OCI-LY7 (cell line): ENCODE data around the gene DCLRE1B. TPM values are rescaled to one million over a fixed set of nuclear protein-coding genes. Genes with fewer than 3 reads are reported as not detected.
A peak's percentile ranks its signal among the peaks of the same experiment; 100 is the strongest.

Experiments used
- BruUV-seq: library from RNA; stranded (reverse); fragments of 400-500 nt; replicated peaks from 2 replicates; lab custom pipeline; 2021; lab: Mats Ljungman, UMichigan
- CTCF ChIA-PET: fragments of 300-600 bp; sonication (Branson Sonifier 250); formaldehyde crosslinking; loops from one replicate; lab custom pipeline; 2022; ENCODE audit warnings: antibody characterized with exemption; ENCODE audit not compliant: unreplicated experiment; lab: Charles Lee
- POLR2A ChIA-PET: fragments of 300-600 bp; sonication (Branson Sonifier 250); formaldehyde crosslinking; loops from one replicate; lab custom pipeline; 2022; ENCODE audit warnings: antibody characterized with exemption; lab: Charles Lee
- DNase-seq: peaks from one replicate; pipeline ENCODE4 v3.0.0-alpha.2; 2015; ENCODE audit warnings: low spot score
- H2AFZ ChIP-seq: fragments of 200-600 bp; sonication (generic), shearing (Covaris generic); 2 replicates; pipeline ENCODE4 v1.6.1; 2014; ENCODE audit warnings: mild to moderate bottlenecking, antibody characterized with exemption, low read length, moderate library complexity
- H3K27ac ChIP-seq: fragments of 200-600 bp; sonication (generic); 2 replicates; pipeline ENCODE4 v1.5.1; 2014; ENCODE audit warnings: mixed run types, low read depth, mild to moderate bottlenecking, moderate library complexity, low read length, inconsistent platforms; ENCODE audit not compliant: poor library complexity, severe bottlenecking
- H3K36me3 ChIP-seq: fragments of 200-600 bp; sonication (generic); 2 replicates; pipeline ENCODE4 v1.6.1; 2014; ENCODE audit warnings: mild to moderate bottlenecking, antibody characterized with exemption, low read length, moderate library complexity, mixed read lengths; ENCODE audit not compliant: insufficient read depth
- H3K4me1 ChIP-seq: fragments of 200-600 bp; sonication (generic); 2 replicates; pipeline ENCODE4 v1.5.1; 2014; ENCODE audit warnings: mild to moderate bottlenecking, low read length; ENCODE audit not compliant: insufficient read depth, poor library complexity, severe bottlenecking
- H3K4me2 ChIP-seq: fragments of 200-600 bp; sonication (generic); 2 replicates; pipeline ENCODE4 v1.6.1; 2014; ENCODE audit warnings: mild to moderate bottlenecking, low read length
- H3K4me3 ChIP-seq: fragments of 200-600 bp; sonication (generic); 2 replicates; pipeline ENCODE4 v1.5.1; 2014; ENCODE audit warnings: mild to moderate bottlenecking, low read depth, low read length; ENCODE audit not compliant: poor library complexity, severe bottlenecking
- H3K79me2 ChIP-seq: fragments of 200-600 bp; sonication (generic); 2 replicates; pipeline ENCODE4 v1.6.1; 2016; ENCODE audit warnings: low read depth, mild to moderate bottlenecking, low read length, moderate library complexity, mixed read lengths; ENCODE audit not compliant: insufficient read depth
- H3K9me2 ChIP-seq: fragments of 200-600 bp; sonication (generic); 2 replicates; pipeline ENCODE4 v1.6.1; 2016; ENCODE audit warnings: mild to moderate bottlenecking, low read length, mixed read lengths; ENCODE audit not compliant: insufficient read depth
- H3K9me3 ChIP-seq: fragments of 200-600 bp; sonication (generic); 2 replicates; pipeline ENCODE4 v1.6.1; 2014; ENCODE audit warnings: mild to moderate bottlenecking, mixed run types, low read length, mixed read lengths
- H4K20me1 ChIP-seq: fragments of 200-600 bp; sonication (generic); 2 replicates; pipeline ENCODE4 v1.6.1; 2014; ENCODE audit warnings: mild to moderate bottlenecking, antibody characterized with exemption, low read length, moderate library complexity, mixed read lengths; ENCODE audit not compliant: insufficient read depth
- CTCF ChIP-seq: fragments of 200-600 bp; sonication (generic); conservative IDR thresholded peaks from 2 replicates; pipeline ENCODE4 v1.5.1; 2014; ENCODE audit warnings: mild to moderate bottlenecking, antibody characterized with exemption, low read length, moderate library complexity, mixed read lengths
- EZH2phosphoT487 ChIP-seq: fragments of 200-600 bp; sonication (generic); IDR thresholded peaks from 2 replicates; pipeline ENCODE4 v1.6.1; 2018; ENCODE audit warnings: low read depth, borderline replicate concordance, mild to moderate bottlenecking, mixed run types, antibody characterized with exemption, low read length, moderate library complexity, mixed read lengths
- intact Hi-C: fragments of 100-400 bp; cut with micrococcal nuclease; formaldehyde crosslinking; loops from one replicate; pipeline ENCODE4 v1.10.0; 2022; ENCODE audit not compliant: unreplicated experiment
- total RNA-seq, 2 experiments: library from RNA; depleted of rRNA in 1 of 2; stranded (reverse); fragments of >200 nt in 1 of 2; shearing (Covaris generic) in 1 of 2; gene quantifications; 2 replicates each; pipeline ENCODE4 v1.2.3, GENCODE V29; 2014 to 2022

The DCLRE1B gene
- total RNA-seq, 2 experiments from 2014 or later = 17.3 to 20.8 TPM

- no TSS peak for BruUV-seq
Observed at GRCh38 chr1:113930499-113931161, 25.5 kb downstream of the DCLRE1B start.

GRCh38 chr1:113931451-113931851, 26.3 kb downstream of the DCLRE1B start:
- Histone ChIP-seq H3K4me1 (peaks cover 53% of the 10 kb centered on the region), H3K4me2 (peak overlapping the region; percentile 93), H3K9me2 (no peaks in the 10 kb centered on the region), H4K20me1 (peaks cover 27% of the 10 kb centered on the region), H2AFZ (no peak overlapping the region), H3K36me3 (peaks cover 16% of the 10 kb centered on the region), H3K27ac (peak overlapping the region; percentile 75), H3K4me3 (peak overlapping the region; percentile 96), H3K9me3 (no peaks in the 10 kb centered on the region; the same call in 1 of the 2 replicates), H3K79me2 (peaks cover 68% of the 10 kb centered on the region)
- TF ChIP-seq EZH2phosphoT487 (no peak), CTCF (no peak)
- BruUV-seq = TSS peak; percentile 57
- intact Hi-C loops = no loop called here
- DNase-seq = no peak
- ChIA-PET CTCF (no interaction called here), POLR2A (interaction anchor here (0.5 to 5.0 kb wide), 16 partner anchors 8 to 968 kb away, joined by 3 to 68 read pairs (median 6); partner anchors contain the start of genes AP4B1, DCLRE1B and RSBN1)

More at GRCh38 chr1:113930499-113931161, 25.5 kb downstream of the DCLRE1B start:
- no peak overlapping the region for H2AFZ ChIP-seq
- peak overlapping the region; percentile 75 for H3K27ac ChIP-seq
- peak overlapping the region; percentile 96 for H3K4me3 ChIP-seq
- peaks cover 59% of the 10 kb centered on the region for H3K79me2 ChIP-seq
- POLR2A ChIA-PET = interaction anchor here (0.7 to 5.0 kb wide), 17 partner anchors 9 to 951 kb away, joined by 3 to 68 read pairs (median 5); partner anchors contain the start of genes AP4B1, DCLRE1B and RSBN1
- peaks cover 16% of the 10 kb centered on the region for H3K36me3 ChIP-seq
- peaks cover 52% of the 10 kb centered on the region for H3K4me1 ChIP-seq
- DNase-seq = peak; percentile 45
- no peaks in the 10 kb centered on the region; the same call in 1 of the 2 replicates for H3K9me3 ChIP-seq
- no peak for TF ChIP-seq EZH2phosphoT487
- no peak for TF ChIP-seq CTCF
- peaks cover 20% of the 10 kb centered on the region for H4K20me1 ChIP-seq
- H3K9me2 ChIP-seq = no peaks in the 10 kb centered on the region
- H3K4me2 ChIP-seq = peak overlapping the region; percentile 93
- intact Hi-C loops = loop anchor here (1.0 kb wide), 3 partner anchors 10 to 59 kb away; partner anchors contain the start of gene PTPN22
- CTCF ChIA-PET = interaction anchor here (0.6 to 1.1 kb wide), 2 partner anchors 21 to 104 kb away, joined by 3 to 5 read pairs; no protein-coding TSS in a partner anchor
